Panc1 (cell line): ENCODE data around the gene PLCB1. TPM values are rescaled to one million over a fixed set of nuclear protein-coding genes. Genes with fewer than 3 reads are reported as not detected.
"Not testable (repeated sequence)": the region's sequence is repeated elsewhere in the genome, so short reads cannot be mapped to it uniquely, and the experiment has no call there.

Experiments used
- ATAC-seq: fragments of 200-7000 bp; cut with Tn5 transposase; 2 replicates; pipeline ENCODE4 v1.9.1; 2020; ENCODE audit warnings: mild to moderate bottlenecking, moderate library complexity
- BruUV-seq: library from RNA; stranded (reverse); fragments of 400-500 nt; replicated peaks from 2 replicates; lab custom pipeline; 2021; lab: Mats Ljungman, UMichigan
- CTCF ChIA-PET: fragments of 300-600 bp; sonication (Branson Sonifier 250); formaldehyde crosslinking; loops from one replicate; lab custom pipeline; 2022; ENCODE audit warnings: antibody characterized with exemption; lab: Charles Lee
- POLR2A ChIA-PET: fragments of 300-600 bp; sonication (Branson Sonifier 250); formaldehyde crosslinking; loops from one replicate; lab custom pipeline; 2022; ENCODE audit warnings: antibody characterized with exemption; lab: Charles Lee
- DNase-seq: peaks from one replicate; pipeline ENCODE4 v3.0.0-alpha.2; 2010; ENCODE audit warnings: low read depth, low spot score
- H3K27ac ChIP-seq: 2 replicates; pipeline ENCODE4 v1.5.1; 2011; ENCODE audit warnings: mild to moderate bottlenecking, low read length, inconsistent platforms
- H3K27me3 ChIP-seq: fragments of 200-500 bp; sonication (Bioruptor generic); 2 replicates; pipeline ENCODE4 v1.6.0; 2014; ENCODE audit warnings: low read length, inconsistent platforms; ENCODE audit not compliant: control insufficient read depth, insufficient read depth
- H3K36me3 ChIP-seq: fragments of 200-500 bp; sonication (Bioruptor generic); 2 replicates; pipeline ENCODE4 v1.5.1; 2014; ENCODE audit warnings: inconsistent platforms, mild to moderate bottlenecking, low read length, moderate library complexity; ENCODE audit not compliant: control insufficient read depth, insufficient read depth
- H3K4me1 ChIP-seq: 2 replicates; pipeline ENCODE4 v1.5.1; 2011; ENCODE audit warnings: inconsistent platforms, mild to moderate bottlenecking, low read length, moderate library complexity; ENCODE audit not compliant: control insufficient read depth, insufficient read depth
- H3K4me3 ChIP-seq, 2 experiments: 2 replicates each; pipeline ENCODE4 v1.5.1; 2011 to 2012; ENCODE audit warnings: low read depth in 2 of 2, low read length in 2 of 2, mild to moderate bottlenecking in 2 of 2, inconsistent platforms in 1 of 2, moderate library complexity in 1 of 2
- H3K9me3 ChIP-seq: fragments of 200-500 bp; sonication (Bioruptor generic); 2 replicates; pipeline ENCODE4 v1.5.1; 2014; ENCODE audit warnings: low read depth, mild to moderate bottlenecking, inconsistent platforms, low read length, moderate library complexity; ENCODE audit not compliant: control insufficient read depth, insufficient read depth
- POLR2AphosphoS5 ChIP-seq: IDR thresholded peaks from 2 replicates; pipeline ENCODE4 v1.6.1; 2012; ENCODE audit warnings: mild to moderate bottlenecking, low read depth, low read length, moderate library complexity
- REST ChIP-seq, 2 experiments: IDR thresholded peaks; 2 replicates each; pipeline ENCODE4 v1.6.1; 2011 to 2012; ENCODE audit warnings: low read depth in 2 of 2, control low read depth in 1 of 2, low read length in 1 of 2, mild to moderate bottlenecking in 1 of 2, moderate library complexity in 1 of 2; ENCODE audit not compliant: insufficient read depth in 1 of 2
- SIN3A ChIP-seq: IDR thresholded peaks from 2 replicates; pipeline ENCODE4 v1.6.1; 2012; ENCODE audit warnings: low read depth, mild to moderate bottlenecking, low read length, moderate library complexity, borderline replicate concordance; ENCODE audit not compliant: insufficient read depth
- TCF7L2 ChIP-seq: IDR thresholded peaks from 2 replicates; pipeline ENCODE4 v1.6.1; 2011; ENCODE audit warnings: mild to moderate bottlenecking, low read depth, low read length, inconsistent platforms
- in situ Hi-C: cut with HindIII; loops from 2 replicates; pipeline ENCODE4 v1.10.0; 2016; ENCODE audit warnings: low sequenced_read_pairs, low pct_unique_long_range_greater_than_20kb
- intact Hi-C: fragments of 100-400 bp; cut with micrococcal nuclease; formaldehyde crosslinking; loops from one replicate; pipeline ENCODE4 v1.10.0; 2022; ENCODE audit not compliant: unreplicated experiment
- total RNA-seq: library from RNA; stranded (reverse); gene quantifications from one replicate; pipeline ENCODE4 v1.2.1, GENCODE V29; 2021; ENCODE audit not compliant: unreplicated experiment
- TF ChIP-seq, protein P1 (sequence below): fragments of 450-650 bp; IDR thresholded peaks from 2 replicates; pipeline ENCODE4 v1.5.1; 2017; ENCODE audit warnings: mild to moderate bottlenecking

The PLCB1 gene
- total RNA-seq, 1 experiment from 2014 or later: 0.59 TPM

DNA sequence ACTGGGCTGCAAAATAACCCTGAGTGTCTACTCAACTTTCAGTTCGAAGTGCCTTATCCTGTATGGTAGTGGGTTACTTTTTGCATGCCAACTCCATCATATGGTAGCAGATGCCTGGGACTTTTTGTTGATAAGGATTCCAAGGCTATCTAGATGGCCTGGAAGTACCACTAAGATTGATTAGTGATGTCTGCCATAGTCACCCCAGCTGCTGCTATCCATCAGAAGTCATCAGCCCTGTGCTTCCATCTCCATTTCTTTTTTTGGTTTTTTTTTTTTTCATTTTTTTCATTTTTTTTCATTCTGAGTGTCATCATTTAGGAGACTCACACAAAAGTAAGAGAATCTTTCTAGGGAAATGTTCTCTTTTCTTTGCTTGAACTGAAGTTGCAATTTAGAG, 719.4 kb downstream of the PLCB1 start:
- Histone ChIP-seq H3K4me3 (no peak overlapping the region), H3K27me3 (no peaks in the 10 kb centered on the region), H3K36me3 (no peaks in the 10 kb centered on the region), H3K4me1 (no peaks in the 10 kb centered on the region), H3K9me3 (no peaks in the 10 kb centered on the region), H3K27ac (no peak overlapping the region)
- DNase-seq (no peak), ATAC-seq (no peak)
- in situ Hi-C loops (no loop called here), intact Hi-C loops (no loop called here)
- BruUV-seq: no TSS peak
- TF ChIP-seq, protein P1, sequence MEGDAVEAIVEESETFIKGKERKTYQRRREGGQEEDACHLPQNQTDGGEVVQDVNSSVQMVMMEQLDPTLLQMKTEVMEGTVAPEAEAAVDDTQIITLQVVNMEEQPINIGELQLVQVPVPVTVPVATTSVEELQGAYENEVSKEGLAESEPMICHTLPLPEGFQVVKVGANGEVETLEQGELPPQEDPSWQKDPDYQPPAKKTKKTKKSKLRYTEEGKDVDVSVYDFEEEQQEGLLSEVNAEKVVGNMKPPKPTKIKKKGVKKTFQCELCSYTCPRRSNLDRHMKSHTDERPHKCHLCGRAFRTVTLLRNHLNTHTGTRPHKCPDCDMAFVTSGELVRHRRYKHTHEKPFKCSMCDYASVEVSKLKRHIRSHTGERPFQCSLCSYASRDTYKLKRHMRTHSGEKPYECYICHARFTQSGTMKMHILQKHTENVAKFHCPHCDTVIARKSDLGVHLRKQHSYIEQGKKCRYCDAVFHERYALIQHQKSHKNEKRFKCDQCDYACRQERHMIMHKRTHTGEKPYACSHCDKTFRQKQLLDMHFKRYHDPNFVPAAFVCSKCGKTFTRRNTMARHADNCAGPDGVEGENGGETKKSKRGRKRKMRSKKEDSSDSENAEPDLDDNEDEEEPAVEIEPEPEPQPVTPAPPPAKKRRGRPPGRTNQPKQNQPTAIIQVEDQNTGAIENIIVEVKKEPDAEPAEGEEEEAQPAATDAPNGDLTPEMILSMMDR: no peak
- no peak for TF ChIP-seq SIN3A
- TF ChIP-seq POLR2AphosphoS5: no peak
- TF ChIP-seq TCF7L2: no peak
- no peak for TF ChIP-seq REST (IDR thresholded peaks at IDR 0.05; ENCODE audit: insufficient read depth in 1 of 2, low read depth in 2 of 2, low read length in 1 of 2)
- ChIA-PET CTCF (no interaction called here), POLR2A (no interaction called here)

- CTCF ChIA-PET, intact Hi-C loops: not testable (repeated sequence)
Observed at GRCh38 chr20:8851919-8852318, 719.9 kb downstream of the PLCB1 start.

GRCh38 chr20:8853211-8853610, 721.1 kb downstream of the PLCB1 start:
- H3K36me3 ChIP-seq, H3K4me1 ChIP-seq, DNase-seq, H3K27ac ChIP-seq, H3K4me3 ChIP-seq, ATAC-seq, H3K27me3 ChIP-seq, BruUV-seq, in situ Hi-C loops, POLR2A ChIA-PET, H3K9me3 ChIP-seq: not testable (repeated sequence)
- intact Hi-C loops: loop anchor here (1.0 kb wide), 1 partner anchor 506 kb away; no protein-coding TSS in a partner anchor
- CTCF ChIA-PET: interaction anchor here (0.6 to 1.0 kb wide), 3 partner anchors 63 to 540 kb away, joined by 3 read pairs; no protein-coding TSS in a partner anchor

More at GRCh38 chr20:8851919-8852318, 719.9 kb downstream of the PLCB1 start:
- BruUV-seq, POLR2A ChIA-PET, H3K4me1 ChIP-seq, ATAC-seq, DNase-seq, in situ Hi-C loops, H3K27me3 ChIP-seq, H3K27ac ChIP-seq, H3K36me3 ChIP-seq, H3K4me3 ChIP-seq, H3K9me3 ChIP-seq: not testable (repeated sequence)
